K562 (cell line): Measurements from ENCODE around the gene PIKFYVE. TPM values are rescaled to one million over a fixed set of nuclear protein-coding genes. Genes with fewer than 3 reads are reported as not detected.

Source experiments
- ARID3B ChIP-seq: fragments of 250-450 bp; sonication (Bioruptor Pico); IDR thresholded peaks from 2 replicates; pipeline ENCODE4 v1.4.0; 2020; ENCODE audit warnings: borderline replicate concordance
- CTCF ChIP-seq, 3 experiments: IDR thresholded peaks in 2 of 3; conservative IDR thresholded peaks in 1 of 3; 2 replicates each; pipeline ENCODE4 v1.5.1; 2011 to 2012; ENCODE audit warnings: low read length in 3 of 3, mild to moderate bottlenecking in 3 of 3, control low read depth in 2 of 3, improper control_type of control experiment in 1 of 3, inconsistent platforms in 1 of 3, low read depth in 1 of 3, mixed read lengths in 1 of 3, moderate library complexity in 1 of 3; ENCODE audit not compliant: insufficient read depth in 2 of 3
- DPF2 ChIP-seq: fragments of 450-650 bp; IDR thresholded peaks from 2 replicates; pipeline ENCODE4 v1.6.1; 2016
- MECOM ChIP-seq: fragments of 250-450 bp; sonication (Bioruptor Pico); IDR thresholded peaks from 2 replicates; pipeline ENCODE4 v1.8.0; 2022; ENCODE audit warnings: inconsistent platforms
- NRF1 ChIP-seq, 2 experiments: fragments of 450-650 bp; IDR thresholded peaks in 1 of 2; conservative IDR thresholded peaks in 1 of 2; 2 replicates each; pipeline ENCODE4 v1.6.1; 2014; ENCODE audit warnings: mild to moderate bottlenecking in 2 of 2
- THAP12 ChIP-seq: fragments of 250-450 bp; sonication (Bioruptor Pico); IDR thresholded peaks from 2 replicates; pipeline ENCODE4 v1.9.0; 2021; ENCODE audit warnings: mild to moderate bottlenecking, inconsistent platforms
- ZNF316 ChIP-seq: fragments of 450-650 bp; IDR thresholded peaks from 2 replicates; pipeline ENCODE4 v1.6.1; 2016
- polyA plus RNA-seq, 8 experiments: library from polyadenylated mRNA; depleted of rRNA in 4 of 8; stranded (reverse) in 5 of 8; unstranded in 3 of 8; fragments of >200 nt; fragmentation: Nextera tagmentation in 2 of 8; fragmentation: Illumina TruSeq in 1 of 8; extraction: Ambion mirVana in 2 of 8; extraction: Trizol in 1 of 8; gene quantifications; 2 replicates each; pipeline versions ENCODE4 v1.2.1 to v1.2.3, GENCODE V29; 2011 to 2014; ENCODE audit warnings: inconsistent platforms in 1 of 8, missing spikeins in 1 of 8
- total RNA-seq, 7 experiments: library from RNA; depleted of rRNA in 6 of 7; stranded (reverse); fragments of >200 nt in 6 of 7; fragmentation: Illumina TruSeq in 2 of 7; extraction: Trizol in 2 of 7; gene quantifications; 2 replicates each; pipeline versions ENCODE4 v1.2.1 to v1.2.3, GENCODE V29; 2011 to 2021; ENCODE audit warnings: low replicate concordance in 1 of 7

Gene PIKFYVE
- total and polyA plus RNA-seq, 9 of the 15 experiments (the other 6 are each of a cell fraction or from before 2014, with no cell fraction given) = 3.6 to 25.6 (median 16.7) TPM

GRCh38 chr2:208406474-208407451 lies 140.7 kb downstream of the PIKFYVE start, which contains the start of gene PTH2R (continued):
- TF ChIP-seq THAP12 = no peak
- no peak for TF ChIP-seq DPF2
- TF ChIP-seq MECOM (CRISPR knock-in tag) = no peak
- peak in 1 of 3 experiments; percentile 4; a peak in 1 of 6 replicates for TF ChIP-seq CTCF (IDR thresholded peaks at IDR 0.05 in 2 of 3, conservative IDR thresholded peaks at IDR 0.05 in 1 of 3; ENCODE audit: insufficient read depth in 2 of 3, low read depth in 1 of 3, low read length in 3 of 3)
- TF ChIP-seq ARID3B (CRISPR knock-in tag) = no peak
- TF ChIP-seq ZNF316 = no peak
- TF ChIP-seq NRF1 (conservative IDR thresholded peaks at IDR 0.05 in 1 of 2, IDR thresholded peaks at IDR 0.05 in 1 of 2) = peak; percentile 54 to 60; a peak in 3 of 4 replicates
- TF ChIP-seq, all 486 proteins: peak for 6
